H1 (cell line): ENCODE results near the gene CLINT1. TPM values are rescaled to one million over a fixed set of nuclear protein-coding genes. Genes with fewer than 3 reads are reported as not detected.

Source experiments
- CTCF ChIA-PET: fragments of 300-600 bp; sonication (Branson Sonifier 250); formaldehyde crosslinking; loops from one replicate; lab custom pipeline; 2021; ENCODE audit not compliant: partially characterized antibody; lab: Charles Lee
- POLR2A ChIA-PET: fragments of 300-600 bp; sonication (Branson Sonifier 250); formaldehyde crosslinking; loops from one replicate; lab custom pipeline; 2021; ENCODE audit warnings: inconsistent platforms; ENCODE audit not compliant: partially characterized antibody; lab: Charles Lee
- DNase-seq, 2 experiments: peaks; one replicate each; pipeline versions ENCODE4 v3.0.0 to v3.0.0-alpha.2; 2010 to 2022; ENCODE audit warnings: low spot score in 2 of 2, low read depth in 1 of 2, mixed read lengths in 1 of 2
- FAIRE-seq: peaks from 2 replicates; lab custom pipeline; 2011; peaks lifted over from hg19 to GRCh38; lab: Jason Lieb, UNC
- H2AFZ ChIP-seq: 2 replicates; pipeline ENCODE4 v1.8.1; 2012; ENCODE audit warnings: low read length, inconsistent platforms
- H2AK5ac ChIP-seq: 2 replicates; pipeline ENCODE4 v1.6.1; 2013; ENCODE audit warnings: low read depth, low read length
- H2BK120ac ChIP-seq: replicated peaks from 2 replicates; pipeline ENCODE3; 2013; ENCODE audit warnings: low read depth, low read length, inconsistent platforms
- H2BK12ac ChIP-seq: 2 replicates; pipeline ENCODE4 v1.6.1; 2013; ENCODE audit warnings: low read depth, low read length
- H2BK15ac ChIP-seq: 2 replicates; pipeline ENCODE4 v1.6.1; 2013; ENCODE audit warnings: low read length
- H2BK20ac ChIP-seq: 2 replicates; pipeline ENCODE4 v1.6.1; 2013; ENCODE audit warnings: low read length
- H2BK5ac ChIP-seq: 2 replicates; pipeline ENCODE4 v1.6.1; 2013; ENCODE audit warnings: low read depth, low read length
- H3K14ac ChIP-seq: 2 replicates; pipeline ENCODE4 v1.6.1; 2013; ENCODE audit warnings: inconsistent platforms; ENCODE audit not compliant: insufficient read length
- H3K18ac ChIP-seq: 2 replicates; pipeline ENCODE4 v1.6.1; 2013; ENCODE audit warnings: low read length; ENCODE audit errors: extremely low read depth
- H3K23ac ChIP-seq: 2 replicates; pipeline ENCODE4 v1.6.1; 2013; ENCODE audit warnings: inconsistent platforms; ENCODE audit not compliant: insufficient read length
- H3K23me2 ChIP-seq: 2 replicates; pipeline ENCODE4 v1.6.1; 2013; ENCODE audit warnings: low read depth, low read length
- H3K27ac ChIP-seq: 2 replicates; pipeline ENCODE4 v1.6.1; 2011; ENCODE audit warnings: low read depth, low read length, inconsistent platforms
- H3K27me3 ChIP-seq, 4 experiments: replicated peaks in 1 of 4; 1 replicate in 1 of 4; 2 replicates in 3 of 4; pipeline versions ENCODE4 v1.6.1 to v1.8.1; 2011 to 2013; ENCODE audit warnings: low read length in 3 of 4, mild to moderate bottlenecking in 3 of 4, inconsistent platforms in 2 of 4, mixed read lengths in 2 of 4, moderate library complexity in 1 of 4; ENCODE audit not compliant: control insufficient read depth in 3 of 4, insufficient read depth in 3 of 4; ENCODE audit errors: extremely low read depth in 1 of 4
- H3K36me3 ChIP-seq, 4 experiments: 2 replicates each; pipeline versions ENCODE4 v1.6.1 to v1.8.1; 2011 to 2013; ENCODE audit warnings: mild to moderate bottlenecking in 4 of 4, low read length in 3 of 4, moderate library complexity in 2 of 4, control low read depth in 1 of 4, inconsistent platforms in 1 of 4; ENCODE audit not compliant: insufficient read depth in 4 of 4, control insufficient read depth in 2 of 4
- H3K4ac ChIP-seq: replicated peaks from 2 replicates; pipeline ENCODE3; 2013; ENCODE audit warnings: low read length, low read depth, mixed read lengths, inconsistent platforms; ENCODE audit not compliant: insufficient read length
- H3K4me1 ChIP-seq, 4 experiments: replicated peaks in 1 of 4; 1 replicate in 1 of 4; 2 replicates in 3 of 4; pipeline versions ENCODE4 v1.6.1 to v1.8.1; 2011 to 2013; ENCODE audit warnings: low read length in 3 of 4, inconsistent platforms in 2 of 4, mixed read lengths in 1 of 4; ENCODE audit not compliant: insufficient read depth in 4 of 4, control insufficient read depth in 3 of 4
- H3K4me2 ChIP-seq, 2 experiments: 2 replicates each; pipeline versions ENCODE4 v1.6.1 to v1.8.1; 2011 to 2013; ENCODE audit warnings: low read depth in 2 of 2, low read length in 2 of 2, control low read depth in 1 of 2, inconsistent platforms in 1 of 2, mild to moderate bottlenecking in 1 of 2; ENCODE audit not compliant: insufficient read depth in 1 of 2
- H3K4me3 ChIP-seq, 4 experiments: fragments of 200-600, 300-600 bp in 1 of 4; sonication (generic), shearing (Covaris generic), sonication (Bioruptor Twin) in 1 of 4; 2 replicates each; pipeline versions ENCODE4 v1.5.1 to v1.8.1; 2011 to 2016; ENCODE audit warnings: low read length in 4 of 4, low read depth in 3 of 4, control low read depth in 2 of 4, inconsistent platforms in 2 of 4, mild to moderate bottlenecking in 2 of 4, mixed read lengths in 1 of 4, moderate library complexity in 1 of 4; ENCODE audit not compliant: insufficient read depth in 2 of 4; ENCODE audit errors: extremely low read depth in 1 of 4
- H3K56ac ChIP-seq: replicated peaks from 2 replicates; pipeline ENCODE3; 2013; ENCODE audit warnings: low read depth, mild to moderate bottlenecking, mixed read lengths, low read length, inconsistent platforms; ENCODE audit not compliant: insufficient read length
- H3K79me1 ChIP-seq: 2 replicates; pipeline ENCODE4 v1.6.1; 2013; ENCODE audit warnings: low read depth, low read length, control low read depth
- H3K79me2 ChIP-seq, 2 experiments: 2 replicates each; pipeline versions ENCODE4 v1.6.1 to v1.8.1; 2012 to 2013; ENCODE audit warnings: low read length in 2 of 2, mild to moderate bottlenecking in 2 of 2, inconsistent platforms in 1 of 2; ENCODE audit not compliant: insufficient read depth in 2 of 2, control insufficient read depth in 1 of 2
- H3K9ac ChIP-seq, 4 experiments: replicated peaks in 1 of 4; 1 replicate in 1 of 4; 2 replicates in 3 of 4; pipeline versions ENCODE4 v1.6.1 to v1.8.1; 2011 to 2013; ENCODE audit warnings: low read depth in 3 of 4, low read length in 3 of 4, control low read depth in 2 of 4, mild to moderate bottlenecking in 2 of 4, moderate library complexity in 2 of 4, inconsistent platforms in 1 of 4; ENCODE audit errors: extremely low read depth in 1 of 4
- H3K9me3 ChIP-seq, 2 experiments: 2 replicates each; pipeline versions ENCODE4 v1.6.1 to v1.8.1; 2012 to 2013; ENCODE audit warnings: mild to moderate bottlenecking in 2 of 2, moderate library complexity in 2 of 2, control low read depth in 1 of 2, inconsistent platforms in 1 of 2, low read depth in 1 of 2, low read length in 1 of 2, mixed read lengths in 1 of 2; ENCODE audit not compliant: insufficient read depth in 2 of 2
- H4K20me1 ChIP-seq, 2 experiments: replicated peaks in 1 of 2; 2 replicates each; pipeline versions ENCODE3 to v1.8.1; 2011 to 2013; ENCODE audit warnings: inconsistent platforms in 2 of 2, low read length in 2 of 2, mild to moderate bottlenecking in 1 of 2; ENCODE audit not compliant: insufficient read depth in 2 of 2, control insufficient read depth in 1 of 2
- H4K5ac ChIP-seq: 2 replicates; pipeline ENCODE4 v1.6.1; 2013; ENCODE audit warnings: low read length, low read depth, mixed read lengths, inconsistent platforms; ENCODE audit not compliant: insufficient read length
- H4K8ac ChIP-seq: 2 replicates; pipeline ENCODE4 v1.8.0; 2013; ENCODE audit warnings: mild to moderate bottlenecking, moderate library complexity, low read length, inconsistent platforms; ENCODE audit not compliant: insufficient read depth; ENCODE audit errors: extremely low read depth
- H4K91ac ChIP-seq: replicated peaks from 2 replicates; pipeline ENCODE3; 2013; ENCODE audit warnings: low read length, mixed read lengths, inconsistent platforms; ENCODE audit not compliant: insufficient read length
- CREB1 ChIP-seq: IDR thresholded peaks from 2 replicates; pipeline ENCODE4 v1.6.1; 2012; ENCODE audit warnings: inconsistent platforms
- SIRT6 ChIP-seq: IDR thresholded peaks from one replicate; pipeline ENCODE4 v1.7.1; 2012; ENCODE audit warnings: low read length, inconsistent platforms
- SIX5 ChIP-seq: IDR thresholded peaks from 2 replicates; pipeline ENCODE4 v1.6.1; 2011; ENCODE audit warnings: mild to moderate bottlenecking, low read depth, low read length
- TEAD4 ChIP-seq: IDR thresholded peaks from 2 replicates; pipeline ENCODE4 v1.6.1; 2012; ENCODE audit warnings: low read depth, low read length, inconsistent platforms, mixed read lengths
- WGBS, 2 experiments: shearing (Covaris generic) in 1 of 2; methylation state at CpG; one replicate each; pipeline versions ENCODE4 v1.1.6 to v1.1.7; 2013 to 2015; ENCODE audit warnings: low lambda C conversion rate in 2 of 2, mixed read lengths in 2 of 2, inconsistent platforms in 1 of 2, low coverage in 1 of 2, missing lambda C conversion rate in 1 of 2; ENCODE audit not compliant: insufficient replicate concordance in 2 of 2, insufficient coverage in 1 of 2, insufficient read length in 1 of 2; ENCODE audit errors: extremely low coverage in 1 of 2, missing lambda C conversion rate in 1 of 2; 5-methylcytosine and 5-hydroxymethylcytosine counted together
- polyA plus RNA-seq, 7 experiments: library from polyadenylated mRNA; depleted of rRNA in 3 of 7; stranded (reverse) in 5 of 7; unstranded in 2 of 7; fragments of >200 nt in 5 of 7; fragments of 200-250 nt in 2 of 7; gene quantifications; 1 replicate in 5 of 7; 2 replicates in 1 of 7; 4 replicates in 1 of 7; pipeline versions ENCODE4 v1.2.1 to v1.2.3, GENCODE V29; 2011 to 2013; ENCODE audit warnings: missing spikeins in 2 of 7, mixed read lengths in 2 of 7
- total RNA-seq: library from RNA; stranded (reverse); fragmentation: NEBNext Ultra II Directional; extraction: Animal tissue kit (Norgen Biotek cat#: 25700); gene quantifications from 2 replicates; pipeline ENCODE4 v1.2.1, GENCODE V29; 2021

The CLINT1 gene
- total and polyA plus RNA-seq, 2 of the 8 experiments (the other 6 are each of a cell fraction or from before 2014, with no cell fraction given), result 85.9 to 140 TPM

DNA sequence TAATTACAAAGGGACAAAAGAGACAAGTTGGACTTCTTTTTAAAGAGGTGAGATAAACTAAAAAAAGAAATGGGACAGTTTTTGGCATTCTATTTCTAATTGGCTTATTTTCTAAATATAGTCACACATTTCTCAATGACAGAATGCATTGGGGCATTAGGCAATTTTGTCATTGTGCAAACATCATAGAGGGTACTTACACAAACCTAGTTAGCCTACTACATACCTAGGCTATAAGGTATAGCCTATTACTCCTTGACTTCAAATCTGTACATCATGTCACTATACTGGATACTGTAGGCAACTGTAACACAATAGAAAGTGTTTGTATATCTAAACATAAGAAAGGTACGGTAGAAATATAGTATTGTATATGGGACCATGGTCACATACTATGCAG, 59.4 kb downstream of the CLINT1 start:
- CTCF ChIA-PET, result interaction anchor here (1.7 kb wide), 1 partner anchor 13 kb away, joined by 5 read pairs; no protein-coding TSS in a partner anchor
- no peak overlapping the region for H2BK5ac ChIP-seq
- no peak overlapping the region for H2BK12ac ChIP-seq
- no peaks in the 10 kb centered on the region for H3K79me2 ChIP-seq
- H3K4me2 ChIP-seq, result no peak overlapping the region
- H3K23ac ChIP-seq, result no peak overlapping the region
- H2BK15ac ChIP-seq, result no peak overlapping the region
- no peak overlapping the region for H3K4ac ChIP-seq
- no peak overlapping the region for H3K14ac ChIP-seq
- H2BK120ac ChIP-seq, result no peak overlapping the region
- WGBS, 2 experiments, result 84% methylated on average over 1 of the region's 1 CpG; no CpG with 5 or more reads in 1 of the 2 experiments
- H3K27me3 ChIP-seq, result no peaks in the 10 kb centered on the region
- FAIRE-seq, result no peak
- H3K56ac ChIP-seq, result no peak overlapping the region
- H2AK5ac ChIP-seq, result no peak overlapping the region
- no peak overlapping the region for H3K18ac ChIP-seq
- H3K23me2 ChIP-seq, result no peaks in the 10 kb centered on the region
- H3K4me1 ChIP-seq, result no peaks in the 10 kb centered on the region
- H3K4me3 ChIP-seq, result no peak overlapping the region
- H4K20me1 ChIP-seq, result no peaks in the 10 kb centered on the region
- DNase-seq, result no peak
- H3K36me3 ChIP-seq, result peaks cover 2 to 29% (median 7%) of the 10 kb centered on the region in 4 experiments; a peak in 7 of 8 replicates
- TF ChIP-seq SIRT6 (no peak), CREB1 (no peak), SIX5 (no peak), TEAD4 (no peak)
- H4K5ac ChIP-seq, result no peak overlapping the region
- H2BK20ac ChIP-seq, result no peak overlapping the region
- no peak overlapping the region for H3K9ac ChIP-seq
- no peaks in the 10 kb centered on the region for H3K9me3 ChIP-seq
- no peak overlapping the region for H2AFZ ChIP-seq
- H4K91ac ChIP-seq, result no peak overlapping the region
- H3K79me1 ChIP-seq, result no peaks in the 10 kb centered on the region
- POLR2A ChIA-PET, result no interaction called here
- no peak overlapping the region for H4K8ac ChIP-seq
- H3K27ac ChIP-seq, result no peak overlapping the region
